Vagina (tissue), 2 donors: ENCODE results near the gene LHX1.

ENCODE experiments used
- CTCF ChIP-seq, 3 experiments: fragments of 450-650 bp in 2 of 3; fragments of 200-600 bp in 1 of 3; sonication (generic) in 1 of 3; IDR thresholded peaks; one replicate each; pipeline ENCODE4 v1.5.1; 2017 to 2019; ENCODE audit warnings: antibody characterized with exemption in 3 of 3, mild to moderate bottlenecking in 2 of 3, moderate library complexity in 2 of 3
- POLR2A ChIP-seq, 2 donors: fragments of 450-650 bp; IDR thresholded peaks; one replicate each; pipeline ENCODE4 v1.6.1; 2017; ENCODE audit warnings: antibody characterized with exemption in 2 of 2, mild to moderate bottlenecking in 2 of 2, moderate library complexity in 2 of 2

GRCh38 chr17:36931096-36931696 lies 6.1 kb upstream of the LHX1 start:
- TF ChIP-seq CTCF (IDR thresholded peaks at IDR 0.05) = no peak
- no peak for TF ChIP-seq POLR2A (IDR thresholded peaks at IDR 0.05)
